Adrenal gland (tissue), 12 donors: ENCODE results near the gene FANCI. TPM values are rescaled to one million over a fixed set of nuclear protein-coding genes. Genes with fewer than 3 reads are reported as not detected.

Experiments used
- DNase-seq, 7 donors: peaks; one replicate each; pipeline ENCODE4 v3.0.0-alpha.2; 2019 to 2020
- H3K27ac ChIP-seq, 5 donors: fragments of 200-600 bp; sonication (generic) in 4 of 5; 1 replicate in 3 of 5; 2 replicates in 2 of 5; pipeline versions ENCODE4 v1.5.1 to v1.8.0; 2016 to 2020; ENCODE audit warnings: mild to moderate bottlenecking in 1 of 5
- H3K27me3 ChIP-seq: fragments of 200-600 bp; 2 replicates; pipeline ENCODE4 v1.8.0; 2021
- H3K36me3 ChIP-seq, 2 donors: fragments of 200-600 bp; replicated peaks in 1 of 2; 1 replicate in 1 of 2; 2 replicates in 1 of 2; pipeline versions ENCODE4 v1.5.1 to v1.8.0; 2018 to 2022
- H3K4me1 ChIP-seq, 2 donors: fragments of 200-600 bp; replicated peaks in 1 of 2; 1 replicate in 1 of 2; 2 replicates in 1 of 2; pipeline versions ENCODE4 v1.5.1 to v1.8.0; 2018 to 2021
- H3K4me3 ChIP-seq, 4 donors: fragments of 200-600 bp; sonication (generic) in 3 of 4; one replicate each; pipeline ENCODE4 v1.5.1; 2016 to 2018
- H3K9me3 ChIP-seq, 3 donors: fragments of 200-600 bp; sonication (generic) in 1 of 3; replicated peaks in 1 of 3; 1 replicate in 2 of 3; 2 replicates in 1 of 3; pipeline versions ENCODE4 v1.5.1 to v1.8.0; 2016 to 2021
- CTCF ChIP-seq, 6 experiments: fragments of 450-650 bp in 4 of 6; fragments of 200-600 bp in 2 of 6; sonication (generic) in 1 of 6; IDR thresholded peaks; 1 replicate in 5 of 6; 2 replicates in 1 of 6; pipeline versions ENCODE4 v1.5.1 to v1.8.0; 2016 to 2021; ENCODE audit warnings: antibody characterized with exemption in 6 of 6, mild to moderate bottlenecking in 2 of 6, moderate library complexity in 1 of 6
- POLR2A ChIP-seq, 2 donors: fragments of 450-650 bp; IDR thresholded peaks; one replicate each; pipeline ENCODE4 v1.6.1; 2017; ENCODE audit warnings: antibody characterized with exemption in 2 of 2, mild to moderate bottlenecking in 2 of 2, moderate library complexity in 1 of 2
- WGBS, 4 donors: extraction: QIAGEN DNeasy Blood & Tissue Kit in 2 of 4; methylation state at CpG; one replicate each; pipeline versions ENCODE4 v1.1.5 to v1.1.7; 2013 to 2017; 5-methylcytosine and 5-hydroxymethylcytosine counted together
- intact Hi-C, 2 donors: fragments of 100-400 bp; cut with DNase I; formaldehyde crosslinking; loops; one replicate each; pipeline versions ENCODE4 v1.14.1 to v1.15.0; 2022 to 2023
- microRNA-seq, 3 donors: library from miRNA; unstranded; fragments of <30 nt; microRNA quantifications; one replicate each; pipeline ENCODE4, GENCODE V29; 2017 to 2020
- polyA plus RNA-seq, 3 donors: library from polyadenylated mRNA; stranded (reverse); fragments of 200-250 nt in 2 of 3; fragments of 350-450 nt in 1 of 3; fragmentation: Illumina TruSeq in 1 of 3; extraction: RNeasy Lipid Tissue Mini Kit (QIAGEN cat#74804) in 1 of 3; gene quantifications; one replicate each; pipeline ENCODE4 v1.2.3, GENCODE V29; 2013 to 2014
- small RNA-seq, 2 donors: library from RNA; depleted of rRNA; stranded (forward); fragments of <200 nt; gene quantifications; one replicate each; pipeline ENCODE3, GENCODE V24; 2016
- total RNA-seq, 9 donors: library from RNA; depleted of rRNA in 4 of 9; stranded (reverse); fragments of >200 nt in 4 of 9; fragments of 120-200 nt in 1 of 9; fragmentation: NEBNext Ultra II Directional in 1 of 9; extraction: Animal tissue kit (Norgen Biotek cat#: 25700) in 1 of 9; gene quantifications; one replicate each; pipeline versions ENCODE4 v1.1.0 to v1.2.4, GENCODE V29; 2013 to 2023
- donor health status: healthy with polysubstance abuse.
- donor health status: Bipolar disorder and iron deficiency.
- donor health status: DM: yes; HTN: yes; CAD: no.
- donor health status: DM: no; HTN: no; CAD: no.
- donor health status: DM: no; HTN: no; CAD: no.
- donor health status: DM: yes; HTN: yes; CAD: no.

FANCI gene
- total and polyA plus RNA-seq, 12 donors: 1.5 to 23.5 (median 4.5) TPM

- intact Hi-C loops: no loop called here
- WGBS, 4 donors: 10 to 28% (median 22%) methylated on average over 2 to 13 of the region's 13 CpGs
- Histone ChIP-seq H3K36me3 (no peaks in the 10 kb centered on the region), H3K27me3 (peaks cover 100% of the 10 kb centered on the region), H3K9me3 (no peaks in the 10 kb centered on the region), H3K4me3 (no peak overlapping the region), H3K27ac (no peak overlapping the region), H3K4me1 (peaks cover 0 to 18% of the 10 kb centered on the region in 2 donors)
- no peak for DNase-seq
- TF ChIP-seq CTCF (IDR thresholded peaks at IDR 0.05) (no peak), POLR2A (IDR thresholded peaks at IDR 0.05) (no peak)
These were observed 121.1 kb downstream of the FANCI start for GRCh38 chr15:89364741-89365450.

DNA sequence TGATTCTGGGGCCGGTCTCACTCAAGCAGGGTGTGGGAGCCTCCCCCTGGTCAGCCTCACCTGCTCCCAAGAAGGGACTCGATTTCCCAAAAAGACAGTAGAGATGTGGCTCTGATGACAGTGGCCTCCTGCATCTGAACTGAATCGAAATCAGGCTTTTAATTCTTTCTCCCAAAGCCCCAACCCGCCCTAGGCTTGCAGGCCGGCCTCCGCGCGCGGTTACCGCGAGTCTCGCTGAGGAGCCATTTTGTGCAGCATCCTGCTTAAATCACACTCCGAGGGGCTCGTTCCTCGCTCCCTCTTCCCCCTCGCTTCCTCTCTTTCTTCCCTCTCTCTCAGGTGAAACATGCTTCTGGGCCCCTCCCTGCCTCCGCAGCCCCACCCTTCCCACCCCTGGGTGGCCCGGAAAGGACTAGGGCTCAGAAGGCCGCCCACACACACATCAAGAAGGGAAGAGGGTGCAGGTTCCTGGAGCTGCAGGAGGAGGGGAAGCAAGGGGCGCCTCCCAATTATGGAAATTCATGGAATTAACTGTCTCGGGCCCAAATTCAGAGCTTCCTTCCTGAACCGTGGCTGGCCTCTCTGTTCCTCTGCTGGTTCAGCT is 121.8 kb downstream of the FANCI start:
- intact Hi-C loops: no loop called here
- Histone ChIP-seq H3K27me3 (peaks cover 100% of the 10 kb centered on the region), H3K4me3 (no peak overlapping the region), H3K9me3 (no peaks in the 10 kb centered on the region), H3K27ac (no peak overlapping the region), H3K36me3 (no peaks in the 10 kb centered on the region), H3K4me1 (peaks cover 0 to 18% of the 10 kb centered on the region in 2 donors)
- no peak for DNase-seq
- TF ChIP-seq POLR2A (IDR thresholded peaks at IDR 0.05): no peak
- TF ChIP-seq CTCF (IDR thresholded peaks at IDR 0.05): no peak
- WGBS, 4 donors: 15 to 25% (median 17%) methylated on average over 22 of the region's 22 CpGs

Small RNAs within 50 kb of the gene (microRNA-seq; reads per million reads assigned to microRNA genes)
- gene MIR6766: 0.89 to 1.4 (median 1.1) reads per million in 3 donors

Small RNAs within 50 kb of the gene (small RNA-seq; reads per million reads assigned to genes)
- 0 reads per million in 2 donors for gene MIR6766

Other genes with a start within 250 kb of the FANCI start
- 100 to 1,000 TPM in 8 of 9 donors, 10 to 100 TPM in 1; 74.1 to 316 (median 169) TPM for gene ABHD2, start 155.5 kb upstream of the FANCI start, total RNA-seq
- gene ABHD2, start 155.5 kb upstream of the FANCI start, polyA plus RNA-seq: 10 to 100 TPM in 1 of 3 donors, 1 to 10 TPM in 2; 5.6 to 71.0 (median 9.7) TPM
- not detected for gene RLBP1, start 22.4 kb upstream of the FANCI start, total RNA-seq
- under 1 TPM in 2 of 3 donors, not detected in 1; 0.10 to 0.16 TPM for gene RLBP1, start 22.4 kb upstream of the FANCI start, polyA plus RNA-seq
- gene POLG, start 90.8 kb downstream of the FANCI start, total RNA-seq: 100 to 1,000 TPM in 1 of 9 donors, 10 to 100 TPM in 8; 31.6 to 127 (median 48.4) TPM
- 10 to 100 TPM; 25.0 to 76.3 (median 51.3) TPM for gene POLG, start 90.8 kb downstream of the FANCI start, polyA plus RNA-seq